ENCODE results near the gene GALNT14. TPM values are rescaled to one million over a fixed set of nuclear protein-coding genes. Genes with fewer than 3 reads are reported as not detected.

GALNT14 gene
- total and polyA plus RNA-seq, 2 of the 13 experiments (the other 11 are each of a cell fraction or from before 2014, with no cell fraction given): not detected

DNA sequence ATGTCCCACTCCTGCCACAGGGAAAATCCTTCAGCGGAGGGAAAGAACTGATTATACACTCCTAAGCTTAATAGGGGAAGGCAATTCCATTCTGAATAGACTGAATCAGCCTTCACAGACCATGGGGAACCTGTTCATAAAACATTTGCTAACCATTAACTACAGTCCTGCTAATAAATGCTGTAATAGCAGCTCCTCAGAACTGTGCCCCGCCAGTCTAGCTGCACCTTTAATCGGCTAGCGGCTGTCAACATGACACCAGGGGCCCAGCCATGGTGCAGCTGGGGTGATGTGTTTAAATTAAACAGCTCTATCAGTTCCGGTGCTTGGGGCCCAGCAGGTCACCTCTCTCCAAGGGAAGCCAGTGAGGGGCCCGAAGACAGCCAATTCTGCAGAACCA is 77.8 kb downstream of the GALNT14 start:
- DNase-seq (ENCODE audit: low spot score): no peak
- H4K20me1 ChIP-seq (ENCODE audit: insufficient read depth, low read length): no peaks in the 10 kb centered on the region

More for the DNA sequence above, 77.8 kb downstream of the GALNT14 start:
- H3K27me3 ChIP-seq (ENCODE audit: control insufficient read depth in 1 of 2, insufficient read depth in 2 of 2, low read length in 2 of 2): peaks cover 0 to 16% of the 10 kb centered on the region in 2 experiments; a peak in 2 of 5 replicates
- intact Hi-C loops (cut with micrococcal nuclease; ENCODE audit: unreplicated experiment) (no loop called here), in situ Hi-C loops (cut with HindIII; ENCODE audit: extremely low pct_ligation_motif_present, low pct_unique_long_range_greater_than_20kb) (no loop called here)
- TF ChIP-seq, protein P1, sequence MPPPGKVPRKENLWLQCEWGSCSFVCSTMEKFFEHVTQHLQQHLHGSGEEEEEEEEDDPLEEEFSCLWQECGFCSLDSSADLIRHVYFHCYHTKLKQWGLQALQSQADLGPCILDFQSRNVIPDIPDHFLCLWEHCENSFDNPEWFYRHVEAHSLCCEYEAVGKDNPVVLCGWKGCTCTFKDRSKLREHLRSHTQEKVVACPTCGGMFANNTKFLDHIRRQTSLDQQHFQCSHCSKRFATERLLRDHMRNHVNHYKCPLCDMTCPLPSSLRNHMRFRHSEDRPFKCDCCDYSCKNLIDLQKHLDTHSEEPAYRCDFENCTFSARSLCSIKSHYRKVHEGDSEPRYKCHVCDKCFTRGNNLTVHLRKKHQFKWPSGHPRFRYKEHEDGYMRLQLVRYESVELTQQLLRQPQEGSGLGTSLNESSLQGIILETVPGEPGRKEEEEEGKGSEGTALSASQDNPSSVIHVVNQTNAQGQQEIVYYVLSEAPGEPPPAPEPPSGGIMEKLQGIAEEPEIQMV (CRISPR knock-in tag; IDR thresholded peaks at IDR 0.05; ENCODE audit: low read depth): no peak
- TF ChIP-seq ZNF44 (CRISPR knock-in tag; IDR thresholded peaks at IDR 0.05) (no peak), HNRNPLL (IDR thresholded peaks at IDR 0.05; ENCODE audit: low read depth, low read length, poor library complexity, severe bottlenecking) (no peak), PHF21A (CRISPR knock-in tag; IDR thresholded peaks at IDR 0.05) (no peak), ZNF512 (CRISPR knock-in tag; IDR thresholded peaks at IDR 0.05) (no peak), ZNF136 (CRISPR knock-in tag; IDR thresholded peaks at IDR 0.05; ENCODE audit: low read depth) (no peak)
- TF ChIP-seq, protein P2, sequence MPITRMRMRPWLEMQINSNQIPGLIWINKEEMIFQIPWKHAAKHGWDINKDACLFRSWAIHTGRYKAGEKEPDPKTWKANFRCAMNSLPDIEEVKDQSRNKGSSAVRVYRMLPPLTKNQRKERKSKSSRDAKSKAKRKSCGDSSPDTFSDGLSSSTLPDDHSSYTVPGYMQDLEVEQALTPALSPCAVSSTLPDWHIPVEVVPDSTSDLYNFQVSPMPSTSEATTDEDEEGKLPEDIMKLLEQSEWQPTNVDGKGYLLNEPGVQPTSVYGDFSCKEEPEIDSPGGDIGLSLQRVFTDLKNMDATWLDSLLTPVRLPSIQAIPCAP (CRISPR knock-in tag; IDR thresholded peaks at IDR 0.05; ENCODE audit: low read depth): no peak
- H3K79me2 ChIP-seq (ENCODE audit: insufficient read depth, low read length): no peaks in the 10 kb centered on the region
- H3K36me3 ChIP-seq (replicated peaks in 1 of 2; ENCODE audit: control insufficient read depth in 1 of 2, insufficient read depth in 2 of 2, low read length in 2 of 2): no peaks in the 10 kb centered on the region
- H3K9me3 ChIP-seq (ENCODE audit: low read length): no peaks in the 10 kb centered on the region
- no peak overlapping the region for H3K4me3 ChIP-seq (replicated peaks in 1 of 3; ENCODE audit: insufficient read depth in 1 of 3, low read depth in 2 of 3, low read length in 3 of 3)
- ChIA-PET POLR2A (no interaction called here), CTCF (ENCODE audit: low intra/inter-chr PET ratio, low total read pairs) (no interaction called here)
- WGBS (ENCODE audit: low lambda C conversion rate): 6% methylated on average over 3 of the region's 6 CpGs
- no peak overlapping the region for H2AFZ ChIP-seq (ENCODE audit: low read length)
- H3K4me2 ChIP-seq (ENCODE audit: low read depth, low read length): no peak overlapping the region
- FAIRE-seq: no peak
- ATAC-seq: no peak
- H3K4me1 ChIP-seq (ENCODE audit: insufficient read depth, low read length): no peaks in the 10 kb centered on the region
- no peak overlapping the region for H3K9ac ChIP-seq (ENCODE audit: insufficient read depth, low read depth, low read length)
- no TSS peak for BruUV-seq (replicated peaks)
- H3K27ac ChIP-seq (ENCODE audit: extremely low read length, insufficient read depth, low read length): no peak overlapping the region
